CD4-positive, alpha-beta T cell treated with Interleukin-15 for 4 hours (primary cell): ENCODE data around the gene OPRL1.

Source experiments
- DNase-seq: peaks from one replicate; pipeline ENCODE4 v3.0.0-alpha.2; 2020; ENCODE audit warnings: low spot score

The OPRL1 gene

GRCh38 chr20:64056889-64057627 is 22.8 kb upstream of the OPRL1 start:
- no peak for DNase-seq

GRCh38 chr20:64057628-64058498 is 22.0 kb upstream of the OPRL1 start:
- DNase-seq: peak; percentile 76

GRCh38 chr20:64058536-64058935 is 21.3 kb upstream of the OPRL1 start:
- no peak for DNase-seq

- no peak for DNase-seq
Observed at GRCh38 chr20:64062276-64062595, 17.6 kb upstream of the OPRL1 start.

- DNase-seq: peak; percentile 93
Observed at GRCh38 chr20:64062596-64063388, 17.1 kb upstream of the OPRL1 start, which contains the start of gene TCEA2. Gene TCEA2 (plus strand): TSS chr20:64063198. CDS start chr20:64063313, 115 bp downstream.

- DNase-seq: no peak
Observed at GRCh38 chr20:64063389-64064144, 16.3 kb upstream of the OPRL1 start.

- DNase-seq: no peak
Observed at GRCh38 chr20:64064145-64064698, 15.7 kb upstream of the OPRL1 start.

GRCh38 chr20:64065062-64065973 is 14.6 kb upstream of the OPRL1 start:
- no peak for DNase-seq

- peak; percentile 61 for DNase-seq
Observed at GRCh38 chr20:64065974-64066343, 13.9 kb upstream of the OPRL1 start.

- no peak for DNase-seq
Observed at GRCh38 chr20:64067005-64067632, 12.8 kb upstream of the OPRL1 start.

GRCh38 chr20:64067733-64068307 is 12.1 kb upstream of the OPRL1 start:
- no peak for DNase-seq

- DNase-seq: no peak
Observed at GRCh38 chr20:64068386-64069208, 11.3 kb upstream of the OPRL1 start.

- DNase-seq: no peak
Observed at GRCh38 chr20:64069209-64069613, 10.7 kb upstream of the OPRL1 start.

- DNase-seq: peak; percentile 14
Observed at GRCh38 chr20:64069614-64070243, 10.2 kb upstream of the OPRL1 start.

GRCh38 chr20:64070244-64070993 is 9.5 kb upstream of the OPRL1 start:
- no peak for DNase-seq

GRCh38 chr20:64071341-64072332 is 8.2 kb upstream of the OPRL1 start:
- no peak for DNase-seq
